ENCODE data around the gene KLHL8. TPM values are rescaled to one million over a fixed set of nuclear protein-coding genes. Genes with fewer than 3 reads are reported as not detected.

The KLHL8 gene
- total RNA-seq (11.2 TPM), polyA plus RNA-seq (ENCODE audit: insufficient read depth in 1 of 8, insufficient read length in 8 of 8, low replicate concordance in 1 of 8) (10 to 100 TPM in 6 of 8 donors, 1 to 10 TPM in 2; 7.9 to 13.9 (median 11.2) TPM)
- long read RNA-seq, donor 1, full-length matches to known transcripts = 1 of 1 reads
- long read RNA-seq, donor 1, partial matches to known transcripts = 0 of 1 reads
- long read RNA-seq, donor 1, other reads (novel, unspliced or antisense) = 0 of 1 reads
- long read RNA-seq, donor 2 = 0 reads
- long read RNA-seq, donor 3, full-length matches to known transcripts = 2 of 2 reads
- long read RNA-seq, donor 3, partial matches to known transcripts = 0 of 2 reads
- long read RNA-seq, donor 3, other reads (novel, unspliced or antisense) = 0 of 2 reads
- long read RNA-seq, donor 4 = 0 reads
- long read RNA-seq, donor 5, full-length matches to known transcripts = 6 of 6 reads
- long read RNA-seq, donor 5, partial matches to known transcripts = 0 of 6 reads
- long read RNA-seq, donor 5, other reads (novel, unspliced or antisense) = 0 of 6 reads
- long read RNA-seq, donor 6, full-length matches to known transcripts = 6 of 6 reads
- long read RNA-seq, donor 6, partial matches to known transcripts = 0 of 6 reads
- long read RNA-seq, donor 6, other reads (novel, unspliced or antisense) = 0 of 6 reads
- long read RNA-seq, donor 7, full-length matches to known transcripts = 1 of 1 reads
- long read RNA-seq, donor 7, partial matches to known transcripts = 0 of 1 reads
- long read RNA-seq, donor 7, other reads (novel, unspliced or antisense) = 0 of 1 reads
- long read RNA-seq, donor 8, full-length matches to known transcripts = 4 of 4 reads
- long read RNA-seq, donor 8, partial matches to known transcripts = 0 of 4 reads
- long read RNA-seq, donor 8, other reads (novel, unspliced or antisense) = 0 of 4 reads
- long read RNA-seq, donor 9 = 0 reads
- long read RNA-seq, donor 10, full-length matches to known transcripts = 4 of 4 reads
- long read RNA-seq, donor 10, partial matches to known transcripts = 0 of 4 reads
- long read RNA-seq, donor 10, other reads (novel, unspliced or antisense) = 0 of 4 reads
- long read RNA-seq, donor 11, full-length matches to known transcripts = 2 of 2 reads
- long read RNA-seq, donor 11, partial matches to known transcripts = 0 of 2 reads
- long read RNA-seq, donor 11, other reads (novel, unspliced or antisense) = 0 of 2 reads

DNA sequence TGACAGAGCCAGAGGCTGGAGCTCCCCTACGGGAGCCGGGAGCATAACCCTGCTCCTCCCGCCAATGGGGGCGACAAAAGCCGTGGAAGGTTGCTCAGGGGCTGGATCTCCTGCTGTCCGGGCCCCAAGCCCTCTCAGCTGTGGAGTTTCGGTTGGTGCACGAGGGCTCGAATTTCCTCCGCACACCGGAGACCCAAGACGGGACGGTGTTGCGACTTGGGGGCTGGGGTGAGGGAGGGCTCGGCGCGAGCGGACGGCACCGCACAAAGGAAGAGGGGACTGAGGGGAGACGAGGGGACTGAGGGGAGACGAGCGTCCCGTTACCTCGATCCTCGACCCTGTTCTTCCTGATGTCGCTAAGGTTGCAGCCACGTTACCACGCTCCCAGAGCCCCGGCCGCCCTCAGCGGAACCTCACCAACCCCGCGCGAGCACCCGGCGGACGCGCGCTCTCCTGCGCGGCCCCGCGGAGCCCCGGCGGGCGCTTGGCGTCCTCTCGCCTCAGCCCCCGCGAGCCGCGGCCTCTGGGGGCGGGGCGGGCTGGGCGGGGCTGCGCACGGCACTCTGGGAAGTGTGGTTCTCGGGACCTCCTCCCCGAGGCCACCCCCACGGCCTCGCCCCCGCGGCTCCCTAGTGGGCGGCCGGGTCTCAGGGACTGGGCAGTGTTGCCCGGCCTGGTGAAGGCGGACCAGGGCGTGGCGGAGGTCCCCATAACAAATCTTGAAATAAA, at the start of gene KLHL8:
Gene KLHL8 (minus strand): TSS at position 525 of the 729 bp plus-strand sequence. CDS start 25,079 bp downstream, outside the sequence.
- H3K4me1 ChIP-seq (ENCODE audit: control insufficient read depth, insufficient read depth, low read length) = peaks cover 7% of the 10 kb centered on the region
- H3K36me3 ChIP-seq (ENCODE audit: control insufficient read depth, insufficient read depth, low read length) = no peaks in the 10 kb centered on the region
- peak; percentile 95 for DNase-seq
- H3K9me3 ChIP-seq (replicated peaks; ENCODE audit: control insufficient read depth, low read depth, low read length) = no peaks in the 10 kb centered on the region
- WGBS (ENCODE audit: insufficient coverage) = 0% methylated on average over 63 of the region's 70 CpGs
- H3K27me3 ChIP-seq (ENCODE audit: control insufficient read depth, insufficient read depth, low read length) = no peaks in the 10 kb centered on the region
- H3K4me3 ChIP-seq (ENCODE audit: low read length) = peak within 1 kb of the TSS; percentile 99
- peak within 1 kb of the TSS; percentile 98 for H3K27ac ChIP-seq (ENCODE audit: low read length)

DNA sequence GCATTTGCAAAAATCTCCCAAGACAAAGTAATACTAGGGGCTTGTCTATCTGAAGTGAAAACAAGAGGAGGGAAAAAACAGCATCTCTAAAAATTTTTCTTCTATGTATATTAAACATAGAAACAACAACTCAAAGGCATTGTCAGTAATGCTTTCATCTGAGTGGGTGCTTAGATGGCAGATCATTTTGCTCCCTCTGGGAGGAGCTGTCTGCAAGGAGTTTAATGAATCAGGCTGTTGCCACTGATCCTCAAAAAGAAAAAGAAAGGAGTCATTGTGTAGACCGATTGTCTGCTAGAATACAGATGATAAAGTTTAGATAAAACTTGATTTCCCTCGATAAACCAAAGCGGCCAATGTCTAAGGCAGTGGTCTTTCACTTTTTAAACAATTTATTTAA, 49.7 kb upstream of the KLHL8 start:
- Histone ChIP-seq H3K4me3 (ENCODE audit: low read length) (no peak overlapping the region), H3K27me3 (ENCODE audit: control insufficient read depth, insufficient read depth, low read length) (no peaks in the 10 kb centered on the region), H3K27ac (ENCODE audit: low read length) (no peak overlapping the region), H3K4me1 (ENCODE audit: control insufficient read depth, insufficient read depth, low read length) (no peaks in the 10 kb centered on the region), H3K36me3 (ENCODE audit: control insufficient read depth, insufficient read depth, low read length) (no peaks in the 10 kb centered on the region), H3K9me3 (replicated peaks; ENCODE audit: control insufficient read depth, low read depth, low read length) (no peaks in the 10 kb centered on the region)
- peak; percentile 14 for DNase-seq
- no CpG with 5 or more reads among the region's 3 CpGs for WGBS (ENCODE audit: insufficient coverage)

GRCh38 chr4:87268411-87268810, 48.0 kb upstream of the KLHL8 start:
- WGBS (ENCODE audit: insufficient coverage) = no CpG with 5 or more reads among the region's 5 CpGs

DNA sequence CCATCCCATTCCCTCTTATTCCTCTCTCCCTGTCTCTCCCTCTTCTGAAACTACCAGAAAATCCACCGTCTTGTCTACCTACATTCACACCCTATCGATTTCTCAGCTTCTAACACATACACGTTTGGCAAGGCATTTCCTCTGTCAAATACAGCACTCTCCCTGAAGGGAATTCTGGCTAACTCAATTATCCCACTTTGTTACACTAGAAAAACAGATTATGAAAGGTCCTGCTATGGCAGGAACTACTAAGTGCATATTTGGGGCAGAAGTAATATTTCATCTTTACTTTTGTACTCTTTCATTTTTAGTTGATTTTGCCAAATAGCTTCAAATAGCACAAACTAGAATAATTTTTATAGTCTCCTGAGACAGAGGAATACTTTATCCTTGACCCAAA, 46.6 kb upstream of the KLHL8 start:
- Histone ChIP-seq H3K36me3 (ENCODE audit: control insufficient read depth, insufficient read depth, low read length) (no peaks in the 10 kb centered on the region), H3K9me3 (replicated peaks; ENCODE audit: control insufficient read depth, low read depth, low read length) (no peaks in the 10 kb centered on the region), H3K27me3 (ENCODE audit: control insufficient read depth, insufficient read depth, low read length) (no peaks in the 10 kb centered on the region), H3K4me1 (ENCODE audit: control insufficient read depth, insufficient read depth, low read length) (no peaks in the 10 kb centered on the region), H3K4me3 (ENCODE audit: low read length) (no peak overlapping the region), H3K27ac (ENCODE audit: low read length) (no peak overlapping the region)
- 40% methylated on average over 3 of the region's 3 CpGs for WGBS (ENCODE audit: insufficient coverage)
- no peak for DNase-seq

More at GRCh38 chr4:87268411-87268810, 48.0 kb upstream of the KLHL8 start:
- H3K27me3 ChIP-seq (ENCODE audit: control insufficient read depth, insufficient read depth, low read length) = no peaks in the 10 kb centered on the region
- no peak overlapping the region for H3K27ac ChIP-seq (ENCODE audit: low read length)
- no peak for DNase-seq
- H3K36me3 ChIP-seq (ENCODE audit: control insufficient read depth, insufficient read depth, low read length) = no peaks in the 10 kb centered on the region
- H3K4me1 ChIP-seq (ENCODE audit: control insufficient read depth, insufficient read depth, low read length) = no peaks in the 10 kb centered on the region
- no peaks in the 10 kb centered on the region for H3K9me3 ChIP-seq (replicated peaks; ENCODE audit: control insufficient read depth, low read depth, low read length)
- H3K4me3 ChIP-seq (ENCODE audit: low read length) = no peak overlapping the region

DNA sequence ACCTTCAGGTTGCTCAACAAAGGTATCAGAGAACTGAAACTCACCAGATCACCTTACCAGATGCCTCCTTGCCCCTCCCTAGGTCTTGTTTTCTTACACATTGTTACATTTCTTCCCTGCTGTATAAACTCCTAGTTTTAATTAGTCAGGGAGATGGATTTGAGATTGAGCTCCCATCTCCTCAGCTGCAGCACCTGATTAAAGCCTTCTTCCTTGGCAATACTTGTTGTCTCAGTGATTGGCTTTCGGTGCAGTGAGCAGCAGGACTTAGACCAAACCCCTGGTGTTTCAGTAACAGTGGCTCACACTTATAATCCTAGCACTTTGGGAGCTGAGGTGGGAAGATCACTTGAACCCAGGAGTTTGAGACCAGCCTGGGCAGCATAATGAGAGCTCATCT, 42.5 kb upstream of the KLHL8 start:
- no peak for DNase-seq
- no peak overlapping the region for H3K4me3 ChIP-seq (ENCODE audit: low read length)
- no CpG with 5 or more reads among the region's 1 CpG for WGBS (ENCODE audit: insufficient coverage)
- H3K27me3 ChIP-seq (ENCODE audit: control insufficient read depth, insufficient read depth, low read length) = no peaks in the 10 kb centered on the region
- H3K9me3 ChIP-seq (replicated peaks; ENCODE audit: control insufficient read depth, low read depth, low read length) = no peaks in the 10 kb centered on the region
- no peaks in the 10 kb centered on the region for H3K36me3 ChIP-seq (ENCODE audit: control insufficient read depth, insufficient read depth, low read length)
- H3K4me1 ChIP-seq (ENCODE audit: control insufficient read depth, insufficient read depth, low read length) = no peaks in the 10 kb centered on the region
- no peak overlapping the region for H3K27ac ChIP-seq (ENCODE audit: low read length)

DNA sequence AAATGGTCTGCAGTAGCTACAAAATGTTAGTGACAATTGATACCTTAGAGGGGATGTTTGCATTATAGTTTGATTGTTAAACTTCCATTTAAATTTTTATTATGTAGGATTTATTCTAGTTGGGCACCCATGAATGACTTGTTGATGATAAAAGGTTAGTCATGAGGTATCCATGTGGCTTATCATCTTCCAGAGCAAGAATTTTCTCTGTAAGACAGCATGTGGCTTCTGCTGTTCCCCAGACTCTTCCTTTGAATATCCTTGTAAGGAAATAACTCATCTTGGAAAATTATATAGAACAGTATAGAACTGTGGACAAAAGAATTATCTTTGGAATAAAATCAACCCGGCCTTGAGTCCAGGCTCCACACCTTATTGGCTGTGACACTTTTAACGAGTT, 40.1 kb upstream of the KLHL8 start:
- no CpG with 5 or more reads among the region's 2 CpGs for WGBS (ENCODE audit: insufficient coverage)
- no peak overlapping the region for H3K27ac ChIP-seq (ENCODE audit: low read length)
- no peak for DNase-seq
- H3K4me3 ChIP-seq (ENCODE audit: low read length) = no peak overlapping the region
- no peaks in the 10 kb centered on the region for H3K36me3 ChIP-seq (ENCODE audit: control insufficient read depth, insufficient read depth, low read length)
- no peaks in the 10 kb centered on the region for H3K9me3 ChIP-seq (replicated peaks; ENCODE audit: control insufficient read depth, low read depth, low read length)
- no peaks in the 10 kb centered on the region for H3K4me1 ChIP-seq (ENCODE audit: control insufficient read depth, insufficient read depth, low read length)
- H3K27me3 ChIP-seq (ENCODE audit: control insufficient read depth, insufficient read depth, low read length) = no peaks in the 10 kb centered on the region

DNA sequence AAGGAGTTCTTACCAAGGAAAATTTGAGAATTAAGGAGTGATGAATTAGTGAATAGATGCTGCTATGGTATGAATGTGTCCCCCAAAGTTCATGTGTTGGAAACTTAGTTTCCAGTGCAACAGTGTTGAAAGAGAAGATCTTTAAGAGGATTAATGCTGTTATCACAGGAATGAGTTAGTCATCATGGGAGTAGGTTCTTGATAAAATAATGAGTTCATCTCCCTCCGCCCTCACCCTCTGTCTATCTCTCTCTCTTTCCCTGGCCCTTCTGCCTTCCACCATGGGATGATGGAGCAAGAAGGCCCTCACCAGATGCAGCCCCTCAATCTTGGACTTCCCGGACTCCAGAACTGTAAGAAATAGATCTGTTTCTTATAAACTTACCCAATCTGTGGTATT, 38.3 kb upstream of the KLHL8 start:
- DNase-seq = no peak
- no peaks in the 10 kb centered on the region for H3K36me3 ChIP-seq (ENCODE audit: control insufficient read depth, insufficient read depth, low read length)
- no peak overlapping the region for H3K27ac ChIP-seq (ENCODE audit: low read length)
- no CpG with 5 or more reads among the region's 2 CpGs for WGBS (ENCODE audit: insufficient coverage)
- no peaks in the 10 kb centered on the region for H3K4me1 ChIP-seq (ENCODE audit: control insufficient read depth, insufficient read depth, low read length)
- no peaks in the 10 kb centered on the region for H3K9me3 ChIP-seq (replicated peaks; ENCODE audit: control insufficient read depth, low read depth, low read length)
- no peaks in the 10 kb centered on the region for H3K27me3 ChIP-seq (ENCODE audit: control insufficient read depth, insufficient read depth, low read length)
- no peak overlapping the region for H3K4me3 ChIP-seq (ENCODE audit: low read length)

GRCh38 chr4:87257523-87257922, 37.1 kb upstream of the KLHL8 start:
- no peak overlapping the region for H3K27ac ChIP-seq (ENCODE audit: low read length)
- no peaks in the 10 kb centered on the region for H3K9me3 ChIP-seq (replicated peaks; ENCODE audit: control insufficient read depth, low read depth, low read length)
- no peaks in the 10 kb centered on the region for H3K4me1 ChIP-seq (ENCODE audit: control insufficient read depth, insufficient read depth, low read length)
- no peak overlapping the region for H3K4me3 ChIP-seq (ENCODE audit: low read length)
- no peaks in the 10 kb centered on the region for H3K36me3 ChIP-seq (ENCODE audit: control insufficient read depth, insufficient read depth, low read length)
- no peaks in the 10 kb centered on the region for H3K27me3 ChIP-seq (ENCODE audit: control insufficient read depth, insufficient read depth, low read length)
- no peak for DNase-seq
- no CpG with 5 or more reads among the region's 3 CpGs for WGBS (ENCODE audit: insufficient coverage)

- Histone ChIP-seq H3K4me1 (ENCODE audit: control insufficient read depth, insufficient read depth, low read length) (no peaks in the 10 kb centered on the region), H3K36me3 (ENCODE audit: control insufficient read depth, insufficient read depth, low read length) (no peaks in the 10 kb centered on the region), H3K4me3 (ENCODE audit: low read length) (no peak overlapping the region), H3K27me3 (ENCODE audit: control insufficient read depth, insufficient read depth, low read length) (no peaks in the 10 kb centered on the region), H3K9me3 (replicated peaks; ENCODE audit: control insufficient read depth, low read depth, low read length) (no peaks in the 10 kb centered on the region), H3K27ac (ENCODE audit: low read length) (no peak overlapping the region)
- WGBS (ENCODE audit: insufficient coverage) = no CpG with 5 or more reads among the region's 1 CpG
- no peak for DNase-seq
Observed at GRCh38 chr4:87255755-87256154, 35.3 kb upstream of the KLHL8 start.

All from muscle of leg (tissue), 16 donors.